GM12873 (cell line): ENCODE measurements around the gene ZNF205.

ENCODE experiments used
- CTCF ChIP-seq: IDR thresholded peaks from 2 replicates; pipeline ENCODE4 v1.5.1; 2012; ENCODE audit warnings: low read depth, mild to moderate bottlenecking, moderate library complexity, low read length, control low read depth; ENCODE audit not compliant: insufficient read depth; ENCODE audit errors: missing control alignments

Gene ZNF205

GRCh38 chr16:3106205-3106928 is 6.0 kb upstream of the ZNF205 start:
- TF ChIP-seq CTCF = no peak

GRCh38 chr16:3112881-3113574 is 642 bp downstream of the ZNF205 start:
- TF ChIP-seq CTCF = no peak

- no peak for TF ChIP-seq CTCF
Measured at GRCh38 chr16:3113765-3114479, 1.5 kb downstream of the ZNF205 start.

- TF ChIP-seq CTCF = no peak
Measured at GRCh38 chr16:3115003-3115402, 2.6 kb downstream of the ZNF205 start.

GRCh38 chr16:3115561-3115960 is 3.2 kb downstream of the ZNF205 start:
- peak; percentile 22 for TF ChIP-seq CTCF

GRCh38 chr16:3118204-3118790 is 5.9 kb downstream of the ZNF205 start:
- TF ChIP-seq CTCF = no peak

- TF ChIP-seq CTCF = no peak
Measured at GRCh38 chr16:3118846-3119245, 6.5 kb downstream of the ZNF205 start.
